ENCODE results near the gene BEGAIN. TPM values are rescaled to one million over a fixed set of nuclear protein-coding genes. Genes with fewer than 3 reads are reported as not detected.

Gene BEGAIN
- total and polyA plus RNA-seq, 2 donors (not counting 3 experiments of a cell fraction or from before 2014, with no cell fraction given): 0.49 TPM; not detected in 1

- TF ChIP-seq GATA2 (IDR thresholded peaks at IDR 0.05; ENCODE audit: insufficient read depth, insufficient read length, low read depth, low read length) (no peak), MYC (IDR thresholded peaks at IDR 0.05; ENCODE audit: low read depth, low read length) (no peak), EZH2 (IDR thresholded peaks at IDR 0.05; ENCODE audit: borderline replicate concordance, low read depth, low read length, severe bottlenecking) (no peak), JUN (IDR thresholded peaks at IDR 0.05; ENCODE audit: borderline replicate concordance, insufficient read depth, insufficient read length, low read depth) (no peak), CTCF (IDR thresholded peaks at IDR 0.05; ENCODE audit: extremely low read depth in 1 of 2, insufficient read depth in 1 of 2, low read depth in 1 of 2, low read length in 2 of 2) (no peak), MAX (IDR thresholded peaks at IDR 0.05; ENCODE audit: insufficient read depth, insufficient read length) (no peak), POLR2AphosphoS5 (IDR thresholded peaks at IDR 0.05; ENCODE audit: insufficient read depth, low read depth, low read length) (no peak), POLR2A (IDR thresholded peaks at IDR 0.05; ENCODE audit: low read depth, low read length) (no peak), FOS (IDR thresholded peaks at IDR 0.05; ENCODE audit: borderline replicate concordance, insufficient read depth, low read length) (no peak)
- Histone ChIP-seq H3K9me1 (replicated peaks; ENCODE audit: control insufficient read depth, extremely low read depth, insufficient read depth, low read length) (no peaks in the 10 kb centered on the region), H3K4me2 (ENCODE audit: insufficient read depth, low read length) (no peak overlapping the region), H4K20me1 (replicated peaks; ENCODE audit: control insufficient read depth, extremely low read depth, insufficient read depth, low read length) (no peaks in the 10 kb centered on the region), H3K27ac (ENCODE audit: insufficient read depth, low read depth, low read length) (no peak overlapping the region), H3K9ac (replicated peaks; ENCODE audit: extremely low read depth, insufficient read depth, low read length) (no peak overlapping the region), H3K9me3 (replicated peaks; ENCODE audit: control insufficient read depth, insufficient read depth, low read length) (no peaks in the 10 kb centered on the region), H3K27me3 (ENCODE audit: control insufficient read depth in 2 of 2, insufficient read depth in 2 of 2, low read length in 2 of 2) (peaks cover 0 to 15% of the 10 kb centered on the region in 2 experiments), H2AFZ (ENCODE audit: low read depth, low read length) (no peak overlapping the region), H3K79me2 (ENCODE audit: control insufficient read depth, insufficient read depth, low read length) (no peaks in the 10 kb centered on the region), H3K4me1 (ENCODE audit: control insufficient read depth, extremely low read depth, insufficient read depth, low read length) (no peaks in the 10 kb centered on the region), H3K36me3 (ENCODE audit: control insufficient read depth in 2 of 2, extremely low read depth in 1 of 2, insufficient read depth in 2 of 2, low read length in 2 of 2) (no peaks in the 10 kb centered on the region), H3K4me3 (replicated peaks in 1 of 3; ENCODE audit: insufficient read depth in 1 of 3, low read depth in 1 of 3, low read length in 3 of 3) (no peak overlapping the region)
- no TSS peak for BruUV-seq (replicated peaks)
- ChIA-PET POLR2A (no interaction called here), CTCF (no interaction called here)
- DNase-seq (ENCODE audit: low read depth, low spot score) (no peak), FAIRE-seq (no peak)
- intact Hi-C loops (cut with micrococcal nuclease): no loop called here
- dilution Hi-C loops (cut with MboI; ENCODE audit: extremely low pct_ligation_motif_present, low sequenced_read_pairs): no loop called here
Observed at GRCh38 chr14:100604121-100604501, 16.9 kb upstream of the BEGAIN start.
